NCI-H510A treated with DMSO at 0.1 percent for 48 hours (cell line): ENCODE data around the gene FSCN2.
A peak's percentile ranks its signal among the peaks of the same experiment; 100 is the strongest.
"Not testable (repeated sequence)": the region's sequence is repeated elsewhere in the genome, so short reads cannot be mapped to it uniquely, and the experiment has no call there.

ENCODE experiments used
- DNase-seq: peaks from one replicate; lab custom pipeline; 2025; lab: John Stamatoyannopoulos, UW

FSCN2 gene

DNA sequence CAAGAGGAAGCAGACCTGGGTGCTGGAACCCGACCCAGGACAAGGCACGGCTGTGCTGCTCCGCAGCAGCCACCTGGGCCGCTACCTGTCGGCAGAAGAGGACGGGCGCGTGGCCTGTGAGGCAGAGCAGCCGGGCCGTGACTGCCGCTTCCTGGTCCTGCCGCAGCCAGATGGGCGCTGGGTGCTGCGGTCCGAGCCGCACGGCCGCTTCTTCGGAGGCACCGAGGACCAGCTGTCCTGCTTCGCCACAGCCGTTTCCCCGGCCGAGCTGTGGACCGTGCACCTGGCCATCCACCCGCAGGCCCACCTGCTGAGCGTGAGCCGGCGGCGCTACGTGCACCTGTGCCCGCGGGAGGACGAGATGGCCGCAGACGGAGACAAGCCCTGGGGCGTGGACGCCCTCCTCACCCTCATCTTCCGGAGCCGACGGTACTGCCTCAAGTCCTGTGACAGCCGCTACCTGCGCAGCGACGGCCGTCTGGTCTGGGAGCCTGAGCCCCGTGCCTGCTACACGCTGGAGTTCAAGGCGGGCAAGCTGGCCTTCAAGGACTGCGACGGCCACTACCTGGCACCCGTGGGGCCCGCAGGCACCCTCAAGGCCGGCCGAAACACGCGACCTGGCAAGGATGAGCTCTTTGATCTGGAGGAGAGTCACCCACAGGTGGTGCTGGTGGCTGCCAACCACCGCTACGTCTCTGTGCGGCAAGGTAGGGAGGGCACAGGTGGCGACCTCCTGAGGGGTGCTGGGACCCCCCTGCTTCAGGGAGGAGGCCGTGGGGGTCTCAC lies 667 bp downstream of the FSCN2 start:
- peak; percentile 42 for DNase-seq

DNA sequence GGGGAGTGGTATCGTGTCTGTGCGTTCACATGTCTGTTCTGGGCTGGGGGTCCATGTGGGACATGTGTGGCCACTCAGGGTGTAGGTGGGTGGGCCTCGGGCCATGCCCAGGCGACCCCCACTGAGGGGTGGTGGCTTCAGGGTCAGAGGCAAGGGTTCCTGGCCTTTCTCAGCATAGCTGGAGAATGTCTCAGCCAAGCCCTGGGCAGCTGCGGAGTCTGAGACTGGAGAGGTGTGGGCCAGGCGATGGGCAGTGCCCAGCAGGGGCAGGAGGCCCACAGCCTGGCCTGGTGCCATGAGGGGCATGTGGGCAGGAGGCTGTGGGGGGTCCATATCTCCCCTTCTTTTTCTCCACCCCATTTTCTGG lies 1.2 kb downstream of the FSCN2 start:
- DNase-seq, result no peak

DNA sequence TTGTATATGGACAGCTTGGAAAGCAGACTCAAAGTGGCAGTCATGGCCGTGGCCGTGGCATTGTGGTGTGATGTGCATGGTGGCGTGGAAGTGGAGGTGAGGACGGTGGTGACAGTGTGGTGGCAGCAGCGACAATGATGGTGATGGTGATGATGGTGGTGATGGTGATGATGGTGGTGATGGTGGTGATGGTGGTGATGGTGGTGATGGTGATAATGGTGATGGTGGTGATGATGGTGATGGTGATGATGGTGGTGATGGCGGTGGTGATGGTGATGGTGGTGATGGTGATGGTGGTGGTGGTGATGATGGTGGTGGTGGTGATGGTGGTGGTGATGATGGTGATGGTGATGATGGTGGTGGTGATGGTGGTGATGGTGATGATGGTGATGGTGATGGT lies 2.8 kb downstream of the FSCN2 start:
- DNase-seq, result not testable (repeated sequence)

GRCh38 chr17:81531998-81532404 lies 3.8 kb downstream of the FSCN2 start:
- not testable (repeated sequence) for DNase-seq

- no peak for DNase-seq
Measured at GRCh38 chr17:81532490-81533287, 4.5 kb downstream of the FSCN2 start.

GRCh38 chr17:81533339-81534141 lies 5.4 kb downstream of the FSCN2 start:
- DNase-seq, result no peak

DNA sequence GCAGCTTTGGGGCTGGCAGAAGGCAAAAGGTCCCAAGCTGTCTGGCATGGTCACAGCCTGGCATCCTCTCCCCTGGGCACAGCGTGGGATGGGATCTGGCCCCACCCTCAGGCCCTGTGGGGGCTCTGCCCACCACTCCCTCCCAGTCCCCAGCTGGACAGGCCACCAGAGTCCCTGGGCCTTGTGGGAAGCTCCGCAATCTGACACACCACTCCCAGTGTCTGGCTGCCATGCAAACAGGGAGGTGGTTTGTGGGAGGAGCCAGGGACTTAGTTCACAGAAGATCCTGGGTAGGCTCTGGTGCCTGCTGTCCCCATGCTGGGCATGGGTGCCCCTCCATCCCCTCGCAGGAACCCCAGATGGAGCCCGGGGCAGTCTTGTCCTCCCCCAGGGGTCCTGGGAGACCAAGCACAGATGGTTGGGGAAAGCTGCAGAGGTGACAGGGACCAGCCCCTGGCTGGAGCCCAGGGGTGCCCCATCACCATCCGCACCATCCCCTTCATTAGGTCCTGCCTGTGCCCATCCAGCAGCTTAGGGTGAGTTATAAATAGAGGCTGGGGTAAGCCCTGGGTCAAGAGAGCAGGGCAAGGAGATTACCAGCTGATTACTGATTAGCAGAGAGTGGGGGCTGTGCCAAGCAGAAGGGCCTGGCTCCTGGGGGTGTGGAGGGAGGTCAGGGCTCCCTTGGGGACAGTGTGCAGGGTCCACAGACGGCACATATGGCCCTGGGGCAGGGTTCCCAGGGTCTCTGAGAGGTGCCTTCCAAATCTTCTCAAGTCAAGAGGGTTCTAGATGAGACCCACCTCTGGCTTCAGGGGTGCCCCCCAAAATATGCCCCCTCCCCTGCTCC lies 6.2 kb downstream of the FSCN2 start:
- DNase-seq, result peak; percentile 45

DNA sequence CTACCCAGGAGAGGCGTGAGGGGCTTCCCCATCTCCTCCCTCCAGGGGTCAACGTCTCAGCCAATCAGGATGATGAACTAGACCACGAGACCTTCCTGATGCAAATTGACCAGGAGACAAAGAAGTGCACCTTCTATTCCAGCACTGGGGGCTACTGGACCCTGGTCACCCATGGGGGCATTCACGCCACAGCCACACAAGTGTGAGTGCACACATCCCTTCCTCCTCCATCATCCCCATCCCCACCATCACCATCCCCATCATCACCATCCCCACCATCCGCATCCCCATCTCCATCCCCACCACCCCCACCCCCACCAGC lies 6.8 kb downstream of the FSCN2 start:
- DNase-seq, result no peak

GRCh38 chr17:81535480-81536298 lies 7.5 kb downstream of the FSCN2 start:
- no peak for DNase-seq

DNA sequence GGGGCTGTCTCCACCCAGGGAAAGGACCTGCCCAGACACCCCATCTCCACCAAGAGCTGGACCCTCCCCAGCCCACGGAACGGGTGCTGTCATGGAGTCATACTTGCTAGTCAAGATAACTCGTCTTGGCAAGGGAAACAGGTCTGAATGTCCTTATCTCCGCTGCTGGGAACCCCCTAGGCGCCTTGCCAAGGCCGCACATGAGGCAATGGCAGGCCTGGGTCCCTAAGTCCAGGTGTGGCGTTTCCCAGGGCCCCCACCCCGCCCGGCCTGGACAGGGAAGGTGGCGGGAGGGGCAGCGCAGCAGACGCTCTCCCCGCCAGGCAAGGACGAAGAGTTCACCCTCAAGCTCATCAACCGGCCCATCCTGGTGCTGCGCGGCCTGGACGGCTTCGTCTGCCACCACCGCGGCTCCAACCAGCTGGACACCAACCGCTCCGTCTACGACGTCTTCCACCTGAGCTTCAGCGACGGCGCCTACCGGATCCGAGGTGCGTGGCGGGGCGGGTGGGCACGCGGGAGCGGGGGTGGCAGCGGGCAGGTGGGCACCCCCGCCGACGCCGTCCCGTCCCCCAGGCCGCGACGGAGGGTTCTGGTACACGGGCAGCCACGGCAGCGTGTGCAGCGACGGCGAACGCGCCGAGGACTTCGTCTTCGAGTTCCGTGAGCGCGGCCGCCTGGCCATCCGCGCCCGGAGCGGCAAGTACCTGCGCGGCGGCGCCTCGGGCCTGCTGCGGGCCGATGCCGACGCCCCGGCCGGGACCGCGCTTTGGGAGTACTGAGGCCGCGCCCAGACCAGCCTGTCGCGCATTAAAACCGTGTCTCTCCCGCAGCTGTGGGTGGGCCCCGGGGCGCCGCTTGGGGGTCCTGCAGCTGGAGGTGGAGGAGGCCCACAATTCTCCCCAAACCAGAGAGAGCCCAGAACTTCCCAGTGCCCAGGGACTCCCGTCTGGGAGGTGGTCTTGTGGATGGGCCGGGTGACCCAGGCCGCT lies 8.4 kb downstream of the FSCN2 start:
- DNase-seq, result no peak

DNA sequence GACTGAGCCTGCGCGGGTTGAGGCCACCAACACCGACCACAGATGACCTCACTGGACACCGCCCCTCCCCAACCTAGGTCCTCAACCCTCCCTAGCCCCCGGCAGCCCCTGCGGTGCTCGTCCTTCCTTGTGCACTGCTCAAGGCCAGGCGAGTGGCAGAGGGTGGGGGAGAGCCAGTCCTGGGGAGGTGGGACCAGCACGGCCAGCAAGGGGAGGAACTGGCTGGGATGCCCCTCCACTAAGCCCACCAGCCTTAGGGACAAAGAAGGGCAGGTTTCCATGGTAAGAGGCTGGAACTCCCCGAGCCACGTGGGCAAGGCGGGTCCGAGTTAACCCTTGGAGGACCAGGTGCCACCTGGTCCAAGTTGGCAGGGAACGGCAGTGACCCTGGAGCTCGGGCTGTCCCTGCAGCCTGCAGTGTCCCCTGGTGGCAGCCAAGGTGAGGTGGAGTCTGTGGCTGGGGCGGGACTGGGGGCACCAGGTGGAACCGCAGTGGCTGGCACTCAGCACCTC lies 9.2 kb downstream of the FSCN2 start:
- peak; percentile 84 for DNase-seq

GRCh38 chr17:81537856-81538555 lies 9.8 kb downstream of the FSCN2 start:
- peak; percentile 95 for DNase-seq

DNA sequence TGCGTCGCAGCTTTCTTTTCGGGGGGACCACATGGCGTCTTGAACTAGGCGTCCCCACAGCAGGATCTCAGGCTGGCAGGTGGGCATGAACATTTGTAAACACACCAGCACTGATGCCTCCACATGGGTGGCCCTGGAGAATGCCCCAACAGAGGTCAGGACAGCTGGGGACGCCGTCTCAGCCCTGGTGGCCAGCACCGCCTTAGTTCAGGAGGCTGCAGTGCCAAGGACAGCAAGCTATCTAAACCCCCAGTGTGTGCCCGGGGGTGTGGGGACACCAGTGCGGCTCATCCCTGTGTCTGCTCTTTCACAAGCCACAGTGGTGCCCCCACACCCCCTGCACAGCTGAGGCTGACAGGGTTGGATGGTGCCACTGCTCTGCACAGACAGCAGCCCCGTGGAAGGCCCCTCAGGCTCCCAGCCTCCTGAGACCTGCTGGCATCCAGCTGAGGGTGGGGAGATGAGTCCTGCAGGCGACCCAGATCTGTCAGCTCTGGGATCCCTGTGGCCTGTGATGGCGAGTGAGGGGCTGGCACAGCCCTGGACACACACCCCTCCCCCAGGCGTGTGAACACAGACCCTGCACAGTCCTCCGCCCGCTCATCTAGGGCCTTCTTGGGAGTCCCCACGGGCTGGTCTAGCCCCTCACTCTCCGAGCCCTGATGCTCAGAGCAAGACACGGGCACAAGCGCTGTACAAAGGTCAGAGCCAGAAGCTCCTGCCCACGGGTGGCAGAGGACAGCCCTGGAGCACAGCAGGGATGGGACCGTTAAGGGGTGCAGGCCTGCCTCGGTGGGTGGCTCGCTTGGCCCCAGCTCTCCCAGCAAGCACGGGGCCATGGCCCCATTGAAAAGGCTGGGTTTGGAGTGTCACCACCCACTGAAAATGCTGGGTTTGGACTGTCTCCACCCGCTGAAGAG lies 10.7 kb downstream of the FSCN2 start:
- no peak for DNase-seq

DNA sequence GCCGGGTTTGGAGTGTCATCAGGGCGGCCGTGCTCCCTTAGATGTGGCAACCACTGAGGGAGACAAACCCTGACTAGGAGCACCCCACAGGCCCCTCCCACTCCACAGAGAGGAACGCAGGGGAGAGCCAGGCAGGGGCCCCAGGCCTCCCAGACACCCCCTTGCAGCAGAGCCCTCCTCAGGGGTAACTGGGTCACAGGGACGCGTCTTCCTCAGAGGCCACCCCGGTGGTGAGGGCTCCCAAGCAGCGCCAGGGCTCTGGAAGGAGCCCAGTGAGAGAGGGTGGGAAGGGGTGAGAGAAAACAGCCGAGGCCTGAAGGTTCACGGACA lies 11.4 kb downstream of the FSCN2 start:
- DNase-seq, result no peak

DNA sequence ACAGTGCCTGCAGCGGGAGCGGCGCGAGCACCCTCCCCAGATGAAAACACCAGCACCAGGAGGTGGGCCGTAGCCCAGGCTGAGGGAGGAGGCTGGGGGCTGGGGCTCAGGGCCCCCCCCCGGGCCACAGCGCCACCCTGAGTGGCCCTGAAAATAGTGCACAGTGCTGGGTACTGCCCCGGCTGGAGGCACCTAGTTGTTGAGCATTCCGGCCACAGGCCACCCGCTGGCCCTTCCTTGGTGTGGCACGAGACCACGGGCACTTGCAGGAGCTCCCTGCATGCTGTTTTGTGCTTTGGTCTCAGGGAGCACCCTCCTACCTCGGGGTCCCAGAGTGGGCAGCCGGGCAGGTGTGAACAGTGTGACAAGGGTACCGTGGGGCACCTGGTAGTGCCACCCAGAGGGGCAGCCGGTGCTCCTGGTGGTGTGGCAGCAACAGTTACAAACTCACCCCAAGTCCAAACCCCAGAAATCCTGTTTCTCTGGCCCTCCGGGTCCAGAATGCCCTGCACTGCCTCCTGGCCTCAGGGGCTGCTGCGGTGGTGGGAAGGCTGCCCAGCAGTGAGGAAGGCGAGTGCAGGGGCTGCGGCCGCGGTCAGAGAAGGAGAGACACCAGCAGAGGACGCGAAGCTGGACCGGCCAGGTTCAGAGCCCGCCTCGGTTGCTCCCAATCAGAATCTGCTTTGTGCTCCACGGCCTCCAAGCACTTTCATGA lies 11.9 kb downstream of the FSCN2 start:
- DNase-seq, result no peak

DNA sequence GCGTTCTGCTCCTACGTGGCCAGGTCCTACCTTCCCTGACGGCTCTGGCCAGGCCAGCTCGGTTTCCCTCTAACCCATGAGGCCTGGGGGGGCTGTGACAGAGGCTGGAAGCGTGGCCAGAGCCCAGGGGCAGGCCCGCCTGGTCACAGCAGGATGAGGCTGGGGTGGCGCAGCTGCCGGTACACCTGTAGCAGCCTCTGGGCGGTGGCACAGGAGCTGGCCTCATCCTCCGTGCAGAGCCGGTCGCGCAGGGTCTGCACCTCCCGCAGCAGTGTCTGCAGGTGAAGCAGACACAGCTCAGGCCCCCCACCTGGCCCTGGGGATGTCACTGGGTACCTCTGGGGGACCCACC lies 12.5 kb downstream of the FSCN2 start:
- no peak for DNase-seq

DNA sequence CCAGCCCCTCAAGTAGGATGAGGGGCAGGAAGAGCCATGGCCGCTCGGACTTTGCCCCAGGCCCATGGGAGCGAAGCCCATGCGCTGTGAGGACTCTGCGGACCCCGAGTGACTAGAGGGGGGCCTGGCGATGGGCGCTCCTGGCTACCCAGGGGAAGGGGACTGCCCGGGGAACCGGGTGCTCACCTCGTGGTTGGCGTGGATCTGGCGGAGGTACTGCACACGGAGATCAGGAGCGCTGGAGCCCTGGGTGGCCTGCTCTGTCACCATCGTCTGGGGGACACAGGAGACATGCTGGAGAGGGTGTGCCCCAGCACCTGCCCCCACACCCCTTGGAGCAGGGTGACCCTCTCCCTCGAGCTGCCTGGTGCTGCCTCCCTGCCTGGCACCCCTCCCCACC lies 12.9 kb downstream of the FSCN2 start:
- no peak for DNase-seq
